HFF-Myc (cell line): Measurements from ENCODE around the gene SBNO2.
A peak's percentile ranks its signal among the peaks of the same experiment; 100 is the strongest.

Experiments
- DNase-seq: peaks from one replicate; pipeline ENCODE4 v3.0.0-alpha.2; 2011; ENCODE audit warnings: low read depth; ENCODE audit errors: extremely low read depth
- H3K4me3 ChIP-seq: replicated peaks from 2 replicates; pipeline ENCODE4 v1.5.1; 2011; ENCODE audit warnings: low read depth, mild to moderate bottlenecking, control low read depth, low read length
- CTCF ChIP-seq: IDR thresholded peaks from 2 replicates; pipeline ENCODE4 v1.5.1; 2012; ENCODE audit warnings: mild to moderate bottlenecking, low read depth, low read length, control low read depth; ENCODE audit errors: missing control alignments

SBNO2 gene

GRCh38 chr19:1170938-1171754 lies 2.9 kb downstream of the SBNO2 start:
- no peak for TF ChIP-seq CTCF
- DNase-seq, result no peak
- peak overlapping the region; percentile 87 for H3K4me3 ChIP-seq

- DNase-seq, result no peak
- TF ChIP-seq CTCF, result no peak
- no peak overlapping the region for H3K4me3 ChIP-seq
Measured at GRCh38 chr19:1169921-1170885, 3.9 kb downstream of the SBNO2 start.

GRCh38 chr19:1169411-1169791 lies 4.7 kb downstream of the SBNO2 start:
- H3K4me3 ChIP-seq, result no peak overlapping the region
- DNase-seq, result no peak
- no peak for TF ChIP-seq CTCF

- DNase-seq, result no peak
- no peak for TF ChIP-seq CTCF
- H3K4me3 ChIP-seq, result no peak overlapping the region
Measured at GRCh38 chr19:1168572-1169410, 5.3 kb downstream of the SBNO2 start.

- no peak overlapping the region for H3K4me3 ChIP-seq
- TF ChIP-seq CTCF, result no peak
- DNase-seq, result no peak
Measured at GRCh38 chr19:1167687-1168571, 6.1 kb downstream of the SBNO2 start.
